H1 (cell line): ENCODE results near the gene CPNE5. TPM values are rescaled to one million over a fixed set of nuclear protein-coding genes. Genes with fewer than 3 reads are reported as not detected.

ENCODE experiments used
- CTCF ChIA-PET: fragments of 300-600 bp; sonication (Branson Sonifier 250); formaldehyde crosslinking; loops from one replicate; lab custom pipeline; 2021; ENCODE audit not compliant: partially characterized antibody; lab: Charles Lee
- POLR2A ChIA-PET: fragments of 300-600 bp; sonication (Branson Sonifier 250); formaldehyde crosslinking; loops from one replicate; lab custom pipeline; 2021; ENCODE audit warnings: inconsistent platforms; ENCODE audit not compliant: partially characterized antibody; lab: Charles Lee
- DNase-seq, 2 experiments: peaks; one replicate each; pipeline versions ENCODE4 v3.0.0 to v3.0.0-alpha.2; 2010 to 2022; ENCODE audit warnings: low spot score in 2 of 2, low read depth in 1 of 2, mixed read lengths in 1 of 2
- FAIRE-seq: peaks from 2 replicates; lab custom pipeline; 2011; peaks lifted over from hg19 to GRCh38; lab: Jason Lieb, UNC
- H2AFZ ChIP-seq: 2 replicates; pipeline ENCODE4 v1.8.1; 2012; ENCODE audit warnings: low read length, inconsistent platforms
- H2AK5ac ChIP-seq: 2 replicates; pipeline ENCODE4 v1.6.1; 2013; ENCODE audit warnings: low read depth, low read length
- H2BK120ac ChIP-seq: replicated peaks from 2 replicates; pipeline ENCODE3; 2013; ENCODE audit warnings: low read depth, low read length, inconsistent platforms
- H2BK12ac ChIP-seq: 2 replicates; pipeline ENCODE4 v1.6.1; 2013; ENCODE audit warnings: low read depth, low read length
- H2BK15ac ChIP-seq: 2 replicates; pipeline ENCODE4 v1.6.1; 2013; ENCODE audit warnings: low read length
- H2BK20ac ChIP-seq: 2 replicates; pipeline ENCODE4 v1.6.1; 2013; ENCODE audit warnings: low read length
- H2BK5ac ChIP-seq: 2 replicates; pipeline ENCODE4 v1.6.1; 2013; ENCODE audit warnings: low read depth, low read length
- H3K14ac ChIP-seq: 2 replicates; pipeline ENCODE4 v1.6.1; 2013; ENCODE audit warnings: inconsistent platforms; ENCODE audit not compliant: insufficient read length
- H3K18ac ChIP-seq: 2 replicates; pipeline ENCODE4 v1.6.1; 2013; ENCODE audit warnings: low read length; ENCODE audit errors: extremely low read depth
- H3K23ac ChIP-seq: 2 replicates; pipeline ENCODE4 v1.6.1; 2013; ENCODE audit warnings: inconsistent platforms; ENCODE audit not compliant: insufficient read length
- H3K23me2 ChIP-seq: 2 replicates; pipeline ENCODE4 v1.6.1; 2013; ENCODE audit warnings: low read depth, low read length
- H3K27ac ChIP-seq: 2 replicates; pipeline ENCODE4 v1.6.1; 2011; ENCODE audit warnings: low read depth, low read length, inconsistent platforms
- H3K27me3 ChIP-seq, 4 experiments: replicated peaks in 1 of 4; 1 replicate in 1 of 4; 2 replicates in 3 of 4; pipeline versions ENCODE4 v1.6.1 to v1.8.1; 2011 to 2013; ENCODE audit warnings: low read length in 3 of 4, mild to moderate bottlenecking in 3 of 4, inconsistent platforms in 2 of 4, mixed read lengths in 2 of 4, moderate library complexity in 1 of 4; ENCODE audit not compliant: control insufficient read depth in 3 of 4, insufficient read depth in 3 of 4; ENCODE audit errors: extremely low read depth in 1 of 4
- H3K36me3 ChIP-seq, 4 experiments: 2 replicates each; pipeline versions ENCODE4 v1.6.1 to v1.8.1; 2011 to 2013; ENCODE audit warnings: mild to moderate bottlenecking in 4 of 4, low read length in 3 of 4, moderate library complexity in 2 of 4, control low read depth in 1 of 4, inconsistent platforms in 1 of 4; ENCODE audit not compliant: insufficient read depth in 4 of 4, control insufficient read depth in 2 of 4
- H3K4ac ChIP-seq: replicated peaks from 2 replicates; pipeline ENCODE3; 2013; ENCODE audit warnings: low read length, low read depth, mixed read lengths, inconsistent platforms; ENCODE audit not compliant: insufficient read length
- H3K4me1 ChIP-seq, 4 experiments: replicated peaks in 1 of 4; 1 replicate in 1 of 4; 2 replicates in 3 of 4; pipeline versions ENCODE4 v1.6.1 to v1.8.1; 2011 to 2013; ENCODE audit warnings: low read length in 3 of 4, inconsistent platforms in 2 of 4, mixed read lengths in 1 of 4; ENCODE audit not compliant: insufficient read depth in 4 of 4, control insufficient read depth in 3 of 4
- H3K4me2 ChIP-seq, 2 experiments: 2 replicates each; pipeline versions ENCODE4 v1.6.1 to v1.8.1; 2011 to 2013; ENCODE audit warnings: low read depth in 2 of 2, low read length in 2 of 2, control low read depth in 1 of 2, inconsistent platforms in 1 of 2, mild to moderate bottlenecking in 1 of 2; ENCODE audit not compliant: insufficient read depth in 1 of 2
- H3K4me3 ChIP-seq, 4 experiments: fragments of 200-600, 300-600 bp in 1 of 4; sonication (generic), shearing (Covaris generic), sonication (Bioruptor Twin) in 1 of 4; 2 replicates each; pipeline versions ENCODE4 v1.5.1 to v1.8.1; 2011 to 2016; ENCODE audit warnings: low read length in 4 of 4, low read depth in 3 of 4, control low read depth in 2 of 4, inconsistent platforms in 2 of 4, mild to moderate bottlenecking in 2 of 4, mixed read lengths in 1 of 4, moderate library complexity in 1 of 4; ENCODE audit not compliant: insufficient read depth in 2 of 4; ENCODE audit errors: extremely low read depth in 1 of 4
- H3K56ac ChIP-seq: replicated peaks from 2 replicates; pipeline ENCODE3; 2013; ENCODE audit warnings: low read depth, mild to moderate bottlenecking, mixed read lengths, low read length, inconsistent platforms; ENCODE audit not compliant: insufficient read length
- H3K79me1 ChIP-seq: 2 replicates; pipeline ENCODE4 v1.6.1; 2013; ENCODE audit warnings: low read depth, low read length, control low read depth
- H3K79me2 ChIP-seq, 2 experiments: 2 replicates each; pipeline versions ENCODE4 v1.6.1 to v1.8.1; 2012 to 2013; ENCODE audit warnings: low read length in 2 of 2, mild to moderate bottlenecking in 2 of 2, inconsistent platforms in 1 of 2; ENCODE audit not compliant: insufficient read depth in 2 of 2, control insufficient read depth in 1 of 2
- H3K9ac ChIP-seq, 4 experiments: replicated peaks in 1 of 4; 1 replicate in 1 of 4; 2 replicates in 3 of 4; pipeline versions ENCODE4 v1.6.1 to v1.8.1; 2011 to 2013; ENCODE audit warnings: low read depth in 3 of 4, low read length in 3 of 4, control low read depth in 2 of 4, mild to moderate bottlenecking in 2 of 4, moderate library complexity in 2 of 4, inconsistent platforms in 1 of 4; ENCODE audit errors: extremely low read depth in 1 of 4
- H3K9me3 ChIP-seq, 2 experiments: 2 replicates each; pipeline versions ENCODE4 v1.6.1 to v1.8.1; 2012 to 2013; ENCODE audit warnings: mild to moderate bottlenecking in 2 of 2, moderate library complexity in 2 of 2, control low read depth in 1 of 2, inconsistent platforms in 1 of 2, low read depth in 1 of 2, low read length in 1 of 2, mixed read lengths in 1 of 2; ENCODE audit not compliant: insufficient read depth in 2 of 2
- H4K20me1 ChIP-seq, 2 experiments: replicated peaks in 1 of 2; 2 replicates each; pipeline versions ENCODE3 to v1.8.1; 2011 to 2013; ENCODE audit warnings: inconsistent platforms in 2 of 2, low read length in 2 of 2, mild to moderate bottlenecking in 1 of 2; ENCODE audit not compliant: insufficient read depth in 2 of 2, control insufficient read depth in 1 of 2
- H4K5ac ChIP-seq: 2 replicates; pipeline ENCODE4 v1.6.1; 2013; ENCODE audit warnings: low read length, low read depth, mixed read lengths, inconsistent platforms; ENCODE audit not compliant: insufficient read length
- H4K8ac ChIP-seq: 2 replicates; pipeline ENCODE4 v1.8.0; 2013; ENCODE audit warnings: mild to moderate bottlenecking, moderate library complexity, low read length, inconsistent platforms; ENCODE audit not compliant: insufficient read depth; ENCODE audit errors: extremely low read depth
- H4K91ac ChIP-seq: replicated peaks from 2 replicates; pipeline ENCODE3; 2013; ENCODE audit warnings: low read length, mixed read lengths, inconsistent platforms; ENCODE audit not compliant: insufficient read length
- CTBP2 ChIP-seq: IDR thresholded peaks from 2 replicates; pipeline ENCODE4 v1.7.0; 2011; ENCODE audit warnings: borderline replicate concordance, mild to moderate bottlenecking, moderate library complexity, mixed read lengths, low read length; ENCODE audit not compliant: insufficient read depth, insufficient read length
- HDAC6 ChIP-seq: IDR thresholded peaks from one replicate; pipeline ENCODE4 v1.7.1; 2012; ENCODE audit warnings: low read depth, mild to moderate bottlenecking, inconsistent platforms, low read length, moderate library complexity
- JUN ChIP-seq: IDR thresholded peaks from 2 replicates; pipeline ENCODE4 v1.6.1; 2011; ENCODE audit warnings: low read depth, mild to moderate bottlenecking, improper control_type of control experiment, low read length
- SIX5 ChIP-seq: IDR thresholded peaks from 2 replicates; pipeline ENCODE4 v1.6.1; 2011; ENCODE audit warnings: mild to moderate bottlenecking, low read depth, low read length
- WGBS, 2 experiments: shearing (Covaris generic) in 1 of 2; methylation state at CpG; one replicate each; pipeline versions ENCODE4 v1.1.6 to v1.1.7; 2013 to 2015; ENCODE audit warnings: low lambda C conversion rate in 2 of 2, mixed read lengths in 2 of 2, inconsistent platforms in 1 of 2, low coverage in 1 of 2, missing lambda C conversion rate in 1 of 2; ENCODE audit not compliant: insufficient replicate concordance in 2 of 2, insufficient coverage in 1 of 2, insufficient read length in 1 of 2; ENCODE audit errors: extremely low coverage in 1 of 2, missing lambda C conversion rate in 1 of 2; 5-methylcytosine and 5-hydroxymethylcytosine counted together
- polyA plus RNA-seq, 7 experiments: library from polyadenylated mRNA; depleted of rRNA in 3 of 7; stranded (reverse) in 5 of 7; unstranded in 2 of 7; fragments of >200 nt in 5 of 7; fragments of 200-250 nt in 2 of 7; gene quantifications; 1 replicate in 5 of 7; 2 replicates in 1 of 7; 4 replicates in 1 of 7; pipeline versions ENCODE4 v1.2.1 to v1.2.3, GENCODE V29; 2011 to 2013; ENCODE audit warnings: missing spikeins in 2 of 7, mixed read lengths in 2 of 7
- total RNA-seq: library from RNA; stranded (reverse); fragmentation: NEBNext Ultra II Directional; extraction: Animal tissue kit (Norgen Biotek cat#: 25700); gene quantifications from 2 replicates; pipeline ENCODE4 v1.2.1, GENCODE V29; 2021

Gene CPNE5
- total and polyA plus RNA-seq, 2 of the 8 experiments (the other 6 are each of a cell fraction or from before 2014, with no cell fraction given), result 0.88 to 1.8 TPM

- Histone ChIP-seq H3K27me3 (no peaks in the 10 kb centered on the region), H4K8ac (no peak overlapping the region), H3K79me2 (no peaks in the 10 kb centered on the region), H3K27ac (no peak overlapping the region), H3K9ac (no peak overlapping the region), H3K14ac (no peak overlapping the region), H4K20me1 (no peaks in the 10 kb centered on the region), H2AK5ac (no peak overlapping the region), H3K4me2 (no peak overlapping the region), H2BK120ac (no peak overlapping the region), H2BK15ac (no peak overlapping the region), H2AFZ (no peak overlapping the region), H3K18ac (no peak overlapping the region), H3K36me3 (no peaks in the 10 kb centered on the region), H2BK12ac (no peak overlapping the region), H3K9me3 (no peaks in the 10 kb centered on the region), H4K91ac (no peak overlapping the region), H3K56ac (no peak overlapping the region), H2BK5ac (no peak overlapping the region), H3K79me1 (no peaks in the 10 kb centered on the region), H4K5ac (no peak overlapping the region), H3K4ac (no peak overlapping the region), H3K23ac (no peak overlapping the region), H3K23me2 (no peaks in the 10 kb centered on the region), H3K4me1 (no peaks in the 10 kb centered on the region), H3K4me3 (no peak overlapping the region), H2BK20ac (no peak overlapping the region)
- 87% methylated on average over 7 of the region's 7 CpGs; no CpG with 5 or more reads in 1 of the 2 experiments for WGBS, 2 experiments
- CTCF ChIA-PET, result interaction anchor here (1.0 to 11.4 kb wide), 8 partner anchors 9 to 204 kb away, joined by 3 to 154 read pairs (median 6); no protein-coding TSS in a partner anchor
- POLR2A ChIA-PET, result no interaction called here
- FAIRE-seq, result no peak
- no peak for DNase-seq
- TF ChIP-seq JUN (no peak), HDAC6 (no peak), CTBP2 (no peak), SIX5 (no peak)
Observed at GRCh38 chr6:36814249-36814648, 25.0 kb downstream of the CPNE5 start.
